ENCODE results near the gene ACP7.
"Not testable (repeated sequence)": the region's sequence is repeated elsewhere in the genome, so short reads cannot be mapped to it uniquely, and the experiment has no call there.

Gene ACP7, protein sequence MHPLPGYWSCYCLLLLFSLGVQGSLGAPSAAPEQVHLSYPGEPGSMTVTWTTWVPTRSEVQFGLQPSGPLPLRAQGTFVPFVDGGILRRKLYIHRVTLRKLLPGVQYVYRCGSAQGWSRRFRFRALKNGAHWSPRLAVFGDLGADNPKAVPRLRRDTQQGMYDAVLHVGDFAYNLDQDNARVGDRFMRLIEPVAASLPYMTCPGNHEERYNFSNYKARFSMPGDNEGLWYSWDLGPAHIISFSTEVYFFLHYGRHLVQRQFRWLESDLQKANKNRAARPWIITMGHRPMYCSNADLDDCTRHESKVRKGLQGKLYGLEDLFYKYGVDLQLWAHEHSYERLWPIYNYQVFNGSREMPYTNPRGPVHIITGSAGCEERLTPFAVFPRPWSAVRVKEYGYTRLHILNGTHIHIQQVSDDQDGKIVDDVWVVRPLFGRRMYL

DNA sequence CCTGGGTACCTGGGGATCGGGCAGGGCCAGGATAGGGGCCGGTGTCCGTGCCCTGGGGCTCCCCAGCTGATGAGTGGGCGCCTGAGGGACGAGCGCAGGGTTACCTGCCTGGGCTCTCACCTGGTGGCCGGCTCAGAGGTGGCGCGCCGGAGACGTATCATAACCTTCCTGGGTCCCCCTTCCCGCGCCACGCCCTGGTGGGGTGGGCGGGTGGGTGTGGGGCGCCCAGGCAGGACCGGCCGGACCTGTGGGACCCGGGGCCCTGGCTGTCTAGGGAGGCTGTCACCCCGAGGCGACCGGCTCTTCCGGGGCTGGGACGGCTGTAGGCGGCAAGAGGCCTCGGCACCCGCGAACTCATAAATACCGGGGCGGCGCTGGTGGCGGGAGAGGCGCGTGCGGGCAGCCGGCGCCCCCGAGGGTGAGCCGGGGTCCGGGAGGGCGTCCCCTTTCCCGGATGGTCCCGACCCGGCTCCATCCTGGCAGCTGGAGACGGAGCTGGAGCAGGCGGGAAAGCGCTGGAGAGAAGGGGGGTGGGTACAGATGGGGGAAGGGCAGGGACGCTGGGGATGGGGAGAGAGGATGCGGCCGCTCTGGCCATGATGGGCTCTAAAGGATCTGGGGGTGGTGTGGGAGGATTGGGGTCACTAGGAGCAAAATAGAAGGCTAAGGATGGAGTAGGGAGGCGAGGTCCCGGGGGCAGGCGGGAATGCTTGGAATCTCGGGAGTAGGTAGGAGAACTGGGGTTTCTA is at the start of gene ACP7:
Gene ACP7, plus strand, starts transcription at position 386 of the 749 bp plus-strand sequence. CDS start 902 bp downstream, outside the sequence.
- peak; percentile 70 for DNase-seq

DNA sequence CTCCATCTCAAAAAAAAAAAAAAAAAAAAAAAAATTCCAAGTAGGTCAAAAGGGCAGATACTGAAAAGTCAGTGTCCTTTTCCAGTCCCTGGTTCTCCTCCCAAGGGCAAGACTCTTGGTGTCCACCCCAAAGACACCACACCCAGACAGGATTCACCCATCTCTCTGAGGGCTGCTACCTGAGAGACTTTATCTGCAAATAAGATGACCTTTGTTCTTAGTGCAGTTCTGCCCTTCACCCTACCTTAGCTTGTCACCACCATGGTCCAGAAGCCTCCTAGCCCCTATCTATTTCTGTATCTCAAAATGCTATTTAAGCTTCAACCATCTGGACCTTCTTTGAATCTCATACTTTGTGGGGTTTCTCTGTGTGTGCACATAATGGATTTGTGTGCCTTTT is 47.6 kb upstream of the ACP7 start:
- DNase-seq = no peak

DNA sequence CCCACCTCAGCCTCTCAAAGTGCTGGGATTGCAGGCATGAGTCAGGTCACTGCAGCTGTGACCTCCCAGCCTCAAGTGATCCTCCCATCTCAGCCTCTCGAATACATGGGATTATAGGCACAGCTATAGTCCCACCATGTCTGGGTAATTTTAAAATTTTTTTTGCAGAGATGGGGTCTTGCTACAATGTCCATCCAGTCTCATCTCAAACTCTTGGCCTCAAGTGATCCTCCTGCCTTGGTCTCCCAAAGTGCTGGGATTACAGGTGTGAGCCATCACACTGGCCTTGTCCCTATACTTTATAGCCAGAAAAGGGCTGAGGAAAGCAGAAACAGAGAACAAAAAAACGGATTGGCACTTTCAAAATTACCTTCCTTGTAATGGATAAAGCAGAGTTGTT is 47.0 kb upstream of the ACP7 start:
- DNase-seq = no peak

DNA sequence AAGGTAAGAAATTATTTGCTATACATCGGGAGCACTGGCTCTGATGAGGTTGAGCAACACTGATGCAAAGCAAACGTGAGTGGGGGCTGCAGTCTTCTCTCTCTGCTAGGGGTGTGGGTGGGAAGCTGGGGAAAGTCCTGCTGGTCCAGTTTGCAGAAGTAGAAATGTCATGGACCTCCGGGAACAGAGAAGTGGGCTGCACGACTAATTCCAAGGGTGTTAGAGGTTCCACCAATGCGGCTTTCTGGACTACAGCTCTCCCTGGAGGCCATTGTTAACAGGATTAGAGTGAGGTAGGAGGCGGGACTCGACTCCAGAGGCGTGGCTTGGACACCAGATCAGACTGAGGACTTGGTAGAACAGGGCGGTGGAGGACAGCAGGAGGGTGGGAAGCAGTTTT is 46.1 kb upstream of the ACP7 start:
- no peak for DNase-seq

DNA sequence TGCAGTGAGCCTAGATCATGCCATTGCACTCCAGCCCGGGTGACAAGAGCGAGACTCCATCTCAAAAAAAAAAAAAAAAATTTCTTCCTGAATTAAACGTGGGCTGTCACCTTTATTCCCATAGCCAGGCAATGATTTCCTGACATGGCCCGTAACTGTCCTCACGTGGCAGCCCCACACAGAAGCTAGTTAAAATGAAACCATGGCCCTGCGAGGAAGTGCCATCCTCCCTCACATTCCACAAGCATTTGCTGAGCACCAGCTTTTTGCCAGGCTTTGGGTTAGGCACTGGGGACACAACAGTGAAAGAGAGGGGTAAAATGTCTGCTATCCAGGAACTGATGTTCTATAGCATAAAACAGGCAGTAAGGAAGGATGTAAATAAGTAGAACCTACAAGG is 38.7 kb upstream of the ACP7 start:
- DNase-seq = no peak

DNA sequence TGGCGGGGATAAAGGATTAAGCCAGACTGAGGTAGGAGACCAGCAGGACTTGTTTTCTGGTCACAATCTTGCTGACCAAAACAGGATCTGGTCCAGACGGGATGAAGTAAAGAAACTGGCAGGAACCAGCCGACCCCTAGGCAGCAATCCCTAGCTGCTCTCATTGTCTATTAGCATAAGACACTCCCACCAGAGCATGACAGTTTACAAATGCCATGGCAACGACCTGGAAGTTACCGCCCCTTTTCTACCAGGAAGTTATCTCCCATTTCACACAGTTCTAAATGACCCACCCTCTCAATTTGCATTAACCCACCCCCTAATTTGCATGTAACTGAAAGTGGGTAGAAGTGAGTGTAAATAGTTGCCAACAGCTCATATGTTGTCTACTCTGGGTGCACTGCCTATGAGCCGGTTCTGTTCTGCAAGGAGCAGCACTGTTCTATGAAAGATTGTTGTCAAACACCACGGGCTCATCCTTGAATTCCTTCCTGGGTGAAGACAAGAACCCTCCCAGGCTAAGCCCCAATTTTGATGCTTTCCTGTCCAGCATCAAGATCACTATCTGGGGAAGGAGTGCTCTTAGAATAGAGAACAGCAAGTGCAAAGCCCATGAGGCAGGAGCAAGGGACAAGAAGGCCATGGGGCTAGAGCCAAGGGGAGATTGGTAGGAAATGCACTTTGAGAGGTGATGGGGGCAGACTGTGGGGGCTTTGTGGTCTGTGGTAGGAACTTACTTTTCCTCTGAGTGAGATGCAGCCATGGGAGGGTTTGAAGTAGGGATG is 37.9 kb upstream of the ACP7 start:
- no peak for DNase-seq

DNA sequence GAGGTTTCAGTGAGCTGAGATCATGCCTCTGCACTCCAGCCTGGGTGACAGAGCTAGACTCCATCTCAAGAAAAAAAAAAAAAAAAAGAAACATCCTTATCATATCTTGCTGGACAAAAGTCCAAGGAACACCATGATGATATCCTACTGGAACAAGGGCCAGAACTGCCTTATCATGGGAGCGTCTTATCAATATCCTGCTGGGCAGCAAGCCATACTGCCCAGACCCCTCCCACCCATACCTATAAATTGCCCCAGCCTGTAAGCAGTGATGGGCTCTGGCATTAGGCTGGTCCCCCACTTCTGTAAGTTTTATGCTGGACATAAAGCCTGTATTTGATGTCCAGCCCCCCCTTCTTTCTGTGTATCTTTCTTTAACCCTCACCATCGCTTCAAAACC is 37.1 kb upstream of the ACP7 start:
- no peak for DNase-seq

DNA sequence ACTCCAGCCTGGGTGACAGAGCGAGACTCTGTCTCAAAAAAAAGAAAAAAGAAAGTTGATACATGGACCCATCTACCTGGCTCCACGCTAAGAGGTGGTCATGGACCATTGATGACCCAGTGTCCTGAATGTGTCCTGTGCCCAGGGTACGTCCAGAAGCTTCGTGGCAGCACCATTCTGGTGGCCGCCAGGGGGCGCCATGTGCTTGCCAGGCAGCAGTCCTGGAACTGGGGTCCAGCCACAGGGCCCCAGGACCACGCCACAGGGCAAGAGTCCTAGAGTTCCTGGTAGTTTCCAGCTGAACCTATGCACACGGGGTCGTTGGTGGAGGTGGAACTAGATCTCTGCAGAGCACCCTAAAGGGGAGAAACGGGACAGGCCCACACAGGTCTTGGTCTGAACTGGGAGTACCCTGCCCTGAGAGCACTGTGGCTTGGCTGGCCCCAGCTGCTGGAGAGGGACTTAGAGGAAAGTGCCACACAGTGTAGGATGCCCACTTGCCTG is 31.9 kb upstream of the ACP7 start:
- peak; percentile 87 for DNase-seq

DNA sequence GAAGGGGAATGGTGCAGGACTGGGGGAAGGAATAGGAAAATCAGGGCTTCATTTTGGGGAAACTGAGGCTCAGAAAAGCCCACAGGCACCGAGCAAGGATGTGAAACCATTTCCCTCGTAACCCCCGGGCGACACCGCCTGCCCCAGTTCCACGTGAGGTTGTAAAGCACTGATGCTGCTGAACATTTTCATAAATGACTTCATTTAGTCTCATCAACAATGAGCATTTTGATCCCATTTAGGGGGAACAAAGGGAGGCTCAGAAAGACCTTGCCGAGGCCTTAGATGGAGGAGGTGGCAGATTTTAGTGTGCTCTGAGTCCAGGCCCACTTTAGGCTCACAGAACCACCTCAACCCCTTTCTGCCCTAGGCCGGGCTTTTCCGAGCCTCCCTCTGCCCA is 31.3 kb upstream of the ACP7 start:
- DNase-seq = no peak

DNA sequence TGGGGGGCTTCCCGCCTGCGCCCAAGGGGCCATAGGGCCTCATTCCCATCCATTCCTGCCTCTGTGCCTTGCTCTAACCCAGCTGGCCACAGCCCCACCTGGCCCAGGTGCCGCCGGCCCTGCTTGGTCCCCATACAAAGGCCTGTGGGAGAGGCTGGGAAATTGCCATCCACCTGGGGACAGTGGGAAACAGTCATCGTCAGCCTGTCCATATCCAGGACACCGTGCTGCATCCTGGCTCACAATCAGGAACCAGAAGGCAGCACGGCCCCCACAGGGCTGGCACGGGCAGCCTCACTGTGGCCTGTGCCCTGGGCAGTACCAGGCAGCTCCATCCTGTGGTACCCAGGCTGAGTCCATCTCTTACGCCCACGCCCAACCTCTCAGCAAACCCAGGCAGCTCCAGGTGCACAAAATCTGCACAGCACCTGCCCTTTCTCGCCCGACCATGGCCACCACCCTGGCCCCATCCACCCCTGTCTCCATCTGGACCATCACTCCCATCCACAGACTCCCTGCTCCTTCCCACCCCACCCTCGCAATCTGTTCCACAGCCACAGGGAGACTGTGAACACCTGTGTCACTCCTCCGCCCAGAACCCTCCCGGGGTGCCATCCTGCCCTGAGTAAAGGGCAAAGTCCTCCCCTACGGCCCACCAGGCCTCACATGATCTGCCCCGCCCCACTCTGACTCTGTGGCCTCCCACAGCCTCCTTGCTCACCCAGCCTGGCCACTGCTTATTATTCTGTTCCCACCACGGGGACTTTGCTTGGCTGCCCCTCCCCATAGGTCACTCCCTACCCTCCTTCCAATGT is 30.7 kb upstream of the ACP7 start:
- no peak for DNase-seq

DNA sequence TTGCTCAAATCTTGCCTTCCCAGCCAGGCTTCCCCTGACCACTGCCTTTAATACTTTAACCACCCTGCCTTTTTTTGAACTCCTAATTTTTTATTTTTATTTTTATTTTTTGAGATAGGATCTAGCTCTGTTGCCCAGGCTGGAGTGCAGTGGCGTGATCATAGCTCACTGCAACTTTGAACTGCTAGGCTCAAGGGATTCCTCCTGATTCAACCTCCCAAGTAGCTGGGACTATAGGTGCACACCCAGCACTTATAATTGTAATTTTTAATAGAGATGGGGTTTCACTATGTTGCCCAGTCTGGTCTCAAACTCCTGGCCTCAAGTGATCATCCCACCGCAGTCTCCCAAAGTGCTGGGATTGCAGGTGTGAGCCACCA is 30.1 kb upstream of the ACP7 start:
- no peak for DNase-seq

DNA sequence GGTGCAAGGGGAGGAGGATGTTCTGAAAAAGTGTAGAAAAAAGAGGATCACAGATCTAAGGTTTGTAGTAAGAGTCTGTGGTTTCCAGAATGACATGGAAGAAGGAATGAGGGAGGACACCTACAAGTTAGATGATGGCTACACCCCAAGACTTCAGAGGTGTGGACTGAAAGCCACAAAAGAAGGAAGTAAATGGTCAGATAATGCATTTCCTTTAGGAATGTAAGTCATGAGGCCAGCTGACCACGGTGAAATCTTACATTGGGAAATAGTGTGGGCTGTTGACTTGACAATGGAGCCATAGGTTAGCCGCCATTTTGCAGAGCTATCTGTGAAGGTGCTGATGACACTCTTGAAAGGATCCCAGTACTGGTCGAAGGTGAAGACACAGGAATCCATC is 26.6 kb upstream of the ACP7 start:
- DNase-seq = no peak

DNA sequence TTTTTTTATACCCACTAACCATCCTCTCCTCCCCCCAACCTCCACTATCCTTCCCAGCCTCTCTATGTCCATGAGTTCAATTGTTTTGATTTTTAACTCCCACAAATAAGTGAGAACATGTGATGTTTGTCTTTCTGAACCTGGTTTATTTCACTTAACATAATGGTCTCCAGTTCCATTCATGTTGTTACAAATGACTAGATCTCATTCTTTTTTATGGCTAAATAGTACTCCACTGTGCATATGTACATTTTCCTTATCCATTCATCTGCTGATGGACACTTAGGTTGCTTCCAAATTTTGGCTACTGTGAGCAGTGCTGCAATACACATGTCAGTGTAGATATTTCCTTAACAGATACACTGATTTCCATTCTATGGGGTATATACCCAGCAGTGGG is 24.9 kb upstream of the ACP7 start:
- DNase-seq = no peak

DNA sequence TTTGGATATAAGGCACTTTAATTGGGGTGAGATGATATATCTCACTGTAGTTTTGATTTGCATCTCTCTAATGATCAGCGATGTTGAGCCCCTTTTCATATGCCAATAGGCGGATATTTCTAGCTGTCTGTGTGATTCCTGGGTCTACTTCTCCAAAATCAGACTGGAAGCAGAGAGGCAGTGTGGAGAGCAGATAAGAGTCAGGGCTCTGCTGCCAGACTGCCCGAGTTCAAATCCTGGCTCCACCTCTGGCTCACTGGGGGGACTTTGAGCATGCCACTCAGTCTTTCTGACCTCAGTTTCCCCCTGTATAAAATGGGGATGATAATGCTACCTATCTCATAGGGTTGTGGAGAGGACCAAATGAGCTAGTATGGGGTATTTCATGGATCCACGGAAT is 24.0 kb upstream of the ACP7 start:
- no peak for DNase-seq

DNA sequence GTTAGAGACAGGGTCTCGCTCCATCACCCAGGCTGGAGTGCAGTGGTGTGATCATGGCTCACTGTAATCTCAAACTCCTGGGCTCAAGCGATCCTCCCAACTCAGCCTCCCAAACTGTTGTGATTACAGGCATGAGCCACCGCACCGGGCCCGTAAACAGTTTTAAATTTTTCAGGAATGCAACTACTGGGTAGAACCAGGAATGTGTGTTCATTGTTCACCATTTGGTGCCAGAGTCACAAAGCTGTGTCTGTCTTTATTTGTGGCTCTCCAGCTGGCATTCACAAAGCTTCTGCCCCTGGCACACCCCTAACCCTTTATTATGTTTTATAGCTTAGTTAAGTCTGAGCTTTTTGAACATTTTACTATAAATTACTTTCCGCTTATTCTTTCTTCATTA is 19.8 kb upstream of the ACP7 start:
- DNase-seq = no peak

DNA sequence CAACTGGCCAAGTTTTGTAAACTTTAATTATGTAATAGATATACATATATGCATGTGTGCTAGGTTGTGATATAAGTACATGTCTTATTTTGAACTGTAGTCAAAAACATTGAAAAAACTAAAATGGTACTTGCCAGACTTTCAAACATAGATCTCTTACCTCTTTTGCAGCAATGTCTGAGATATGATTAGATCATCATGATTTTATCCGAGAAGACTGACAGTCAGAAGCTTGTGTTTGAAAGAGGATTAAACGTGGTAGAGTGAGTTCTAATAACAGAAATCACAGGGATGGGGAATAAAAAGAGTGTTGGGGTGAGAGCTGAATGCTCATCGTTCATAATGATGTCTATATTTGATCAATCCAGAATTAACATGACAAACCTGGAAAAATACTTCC is 18.2 kb upstream of the ACP7 start:
- DNase-seq = no peak

DNA sequence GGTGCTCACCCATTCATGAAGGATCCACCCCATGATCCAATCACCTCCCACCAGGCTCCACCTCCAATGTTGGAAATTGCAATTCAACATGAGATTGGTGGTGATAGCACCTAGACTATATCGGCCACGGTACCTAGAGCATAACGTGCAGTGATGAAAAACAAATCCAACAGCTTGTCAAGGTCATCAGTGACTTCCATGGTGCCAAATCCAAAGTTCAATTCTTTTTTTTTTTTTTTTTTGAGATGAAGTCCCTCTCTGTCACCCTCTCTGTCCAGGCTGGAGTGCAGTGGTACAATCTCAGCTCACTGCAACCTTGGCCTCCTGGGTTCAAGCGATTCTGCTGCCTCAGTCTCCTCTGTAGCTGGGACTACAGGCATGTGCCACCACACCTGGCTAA is 17.1 kb upstream of the ACP7 start:
- no peak for DNase-seq

DNA sequence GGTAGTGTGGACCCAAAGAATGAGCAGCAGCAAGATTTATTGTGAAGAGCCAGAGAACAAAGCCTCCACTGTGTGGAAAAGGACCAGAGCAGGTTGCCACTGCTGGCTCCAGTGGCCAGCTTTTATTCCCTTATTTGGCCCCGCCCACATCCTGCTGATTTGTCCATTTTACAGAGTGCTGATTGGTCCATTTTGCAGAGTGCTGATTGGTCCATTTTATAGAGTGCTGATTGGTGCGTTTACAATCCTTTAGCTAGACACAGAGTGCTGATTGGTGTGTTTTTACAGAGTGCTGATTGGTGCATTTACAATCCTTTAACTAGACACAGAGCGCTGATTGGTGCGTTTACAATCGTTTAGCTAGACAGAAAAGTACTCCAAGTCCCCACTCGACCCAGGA is 15.9 kb upstream of the ACP7 start:
- not testable (repeated sequence) for DNase-seq

DNA sequence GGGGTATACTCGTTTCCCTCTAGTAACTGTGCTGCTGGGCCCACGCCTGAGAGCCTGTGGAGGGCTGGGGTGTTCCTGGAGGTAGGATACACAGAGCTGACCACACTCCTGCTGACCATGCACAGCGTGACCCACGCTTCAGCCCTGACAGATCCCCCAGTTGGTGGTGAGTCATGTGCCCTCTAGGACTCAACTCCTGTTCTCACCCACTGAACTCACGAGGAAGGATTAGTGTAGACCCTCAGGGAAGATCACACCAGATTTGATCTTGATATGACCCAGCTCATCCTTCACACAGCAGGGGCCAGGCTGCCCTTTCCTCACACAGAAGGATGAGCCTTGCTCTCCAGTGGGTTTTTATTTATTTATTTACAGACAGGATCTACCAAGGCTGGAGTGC is 13.3 kb upstream of the ACP7 start:
- no peak for DNase-seq

DNA sequence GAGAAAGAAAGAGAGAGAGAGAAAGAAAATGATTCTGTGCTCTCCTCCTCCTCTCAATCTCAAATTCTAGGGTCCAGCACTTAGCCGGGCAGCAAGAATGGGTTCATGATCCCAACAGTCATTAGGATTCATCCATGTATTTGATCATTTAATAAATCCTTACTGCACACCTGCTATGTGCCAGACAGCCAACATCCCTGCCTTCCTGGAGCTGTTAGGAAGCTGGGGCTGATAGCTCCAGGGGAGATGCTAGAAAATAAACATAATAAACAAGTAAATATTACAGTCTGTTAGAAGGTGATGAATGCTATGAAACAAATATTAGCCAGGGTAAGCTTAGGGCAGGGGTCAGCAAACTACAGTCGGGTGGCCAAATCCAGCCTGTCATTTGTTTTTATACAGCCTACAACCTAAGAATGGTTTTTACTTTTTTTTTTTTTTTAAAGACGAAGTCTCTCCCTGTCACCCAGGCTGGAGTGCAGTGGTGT is 9.9 kb upstream of the ACP7 start:
- no peak for DNase-seq

DNA sequence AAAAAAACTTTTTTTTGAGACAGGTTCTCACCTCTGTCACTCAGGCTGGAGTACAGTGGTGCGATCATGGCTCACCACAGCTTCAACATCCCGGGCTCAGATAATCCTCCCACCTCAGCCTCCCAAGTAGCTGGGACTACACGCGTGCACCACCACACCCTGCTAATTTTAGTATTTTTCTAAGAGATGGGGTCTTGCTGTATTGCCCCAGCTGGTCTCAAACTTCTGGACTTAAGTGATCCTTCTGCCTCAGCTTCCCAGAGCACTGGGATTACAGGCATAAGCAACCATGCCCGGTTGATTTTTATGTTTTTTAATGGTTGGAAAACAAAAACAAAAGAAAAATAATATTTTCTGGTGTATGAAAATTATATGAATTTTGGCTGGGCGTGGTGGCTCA is 9.2 kb upstream of the ACP7 start:
- DNase-seq = no peak

DNA sequence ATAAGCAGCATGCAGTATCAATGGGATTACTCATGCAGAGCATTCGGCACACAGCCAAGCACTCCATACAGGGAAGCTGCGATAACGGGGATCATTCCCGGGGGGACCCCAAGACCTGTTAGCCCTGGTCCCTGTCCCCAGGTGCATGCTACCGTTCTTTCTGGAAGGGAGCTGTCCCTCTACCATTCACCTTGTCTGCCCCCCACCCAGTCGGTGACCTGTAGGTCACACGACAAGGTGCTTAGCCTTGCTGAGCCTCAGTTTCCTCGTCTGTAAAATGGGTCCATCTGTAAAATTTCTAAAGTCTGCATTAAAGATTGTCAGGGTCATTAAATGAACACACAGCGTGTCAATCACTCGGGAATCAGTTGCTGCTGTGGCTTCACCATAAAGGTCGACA is 6.8 kb upstream of the ACP7 start:
- DNase-seq = no peak

Measured in activated CD8-positive, alpha-beta memory T cell treated with anti-CD3 and anti-CD28 coated beads for 24 hours (primary cell).